ENCODE measurements around the gene ENO1.
"Not testable (repeated sequence)": the region's sequence is repeated elsewhere in the genome, so short reads cannot be mapped to it uniquely, and the experiment has no call there.

The ENO1 gene

GRCh38 chr1:8822373-8823294 lies 55.9 kb downstream of the ENO1 start:
- DNase-seq (ENCODE audit: insufficient read length, low spot score) (peak; percentile 42), FAIRE-seq (peak; percentile 87)
- no peak for TF ChIP-seq POLR2A (IDR thresholded peaks at IDR 0.05; ENCODE audit: low read depth, low read length)

- no peak for FAIRE-seq
- no peak for DNase-seq (ENCODE audit: insufficient read length, low spot score)
- TF ChIP-seq POLR2A (IDR thresholded peaks at IDR 0.05; ENCODE audit: low read depth, low read length) = no peak
Measured at GRCh38 chr1:8821084-8821483, 57.4 kb downstream of the ENO1 start.

GRCh38 chr1:8818789-8819188 lies 59.7 kb downstream of the ENO1 start:
- FAIRE-seq; DNase-seq (ENCODE audit: insufficient read length, low spot score): not testable (repeated sequence)

GRCh38 chr1:8818325-8818775 lies 60.1 kb downstream of the ENO1 start:
- peak; percentile 20 for FAIRE-seq
- no peak for DNase-seq (ENCODE audit: insufficient read length, low spot score)
- TF ChIP-seq POLR2A (IDR thresholded peaks at IDR 0.05; ENCODE audit: low read depth, low read length) = no peak

GRCh38 chr1:8817412-8818324 lies 60.8 kb downstream of the ENO1 start, which contains the start of gene RERE:
Gene RERE (minus strand): TSS chr1:8817640.
- TF ChIP-seq POLR2A (IDR thresholded peaks at IDR 0.05; ENCODE audit: low read depth, low read length) = peak; percentile 82
- FAIRE-seq = no peak
- peak; percentile 82 for DNase-seq (ENCODE audit: insufficient read length, low spot score)

GRCh38 chr1:8816831-8817411 lies 61.6 kb downstream of the ENO1 start:
- DNase-seq (ENCODE audit: insufficient read length, low spot score) (no peak), FAIRE-seq (no peak)

GRCh38 chr1:8816264-8816663 lies 62.2 kb downstream of the ENO1 start:
- no peak for TF ChIP-seq POLR2A (IDR thresholded peaks at IDR 0.05; ENCODE audit: low read depth, low read length)
- FAIRE-seq (peak; percentile 55), DNase-seq (ENCODE audit: insufficient read length, low spot score) (no peak)

More at GRCh38 chr1:8816831-8817411, 61.6 kb downstream of the ENO1 start:
- no peak for TF ChIP-seq POLR2A (IDR thresholded peaks at IDR 0.05; ENCODE audit: low read depth, low read length)

- DNase-seq (ENCODE audit: insufficient read length, low spot score) = no peak
- no peak for FAIRE-seq
- no peak for TF ChIP-seq POLR2A (IDR thresholded peaks at IDR 0.05; ENCODE audit: low read depth, low read length)
Measured at GRCh38 chr1:8815582-8816151, 62.8 kb downstream of the ENO1 start.

GRCh38 chr1:8814865-8815264 lies 63.6 kb downstream of the ENO1 start:
- TF ChIP-seq POLR2A (IDR thresholded peaks at IDR 0.05; ENCODE audit: low read depth, low read length) = no peak
- FAIRE-seq = no peak
- no peak for DNase-seq (ENCODE audit: insufficient read length, low spot score)

- DNase-seq (ENCODE audit: insufficient read length, low spot score) (no peak), FAIRE-seq (no peak)
- TF ChIP-seq POLR2A (IDR thresholded peaks at IDR 0.05; ENCODE audit: low read depth, low read length) = no peak
Measured at GRCh38 chr1:8813991-8814390, 64.5 kb downstream of the ENO1 start.

GRCh38 chr1:8813016-8813763 lies 65.3 kb downstream of the ENO1 start:
- FAIRE-seq (no peak), DNase-seq (ENCODE audit: insufficient read length, low spot score) (no peak)
- no peak for TF ChIP-seq POLR2A (IDR thresholded peaks at IDR 0.05; ENCODE audit: low read depth, low read length)

- FAIRE-seq = no peak
- TF ChIP-seq POLR2A (IDR thresholded peaks at IDR 0.05; ENCODE audit: low read depth, low read length) = no peak
- no peak for DNase-seq (ENCODE audit: insufficient read length, low spot score)
Measured at GRCh38 chr1:8812081-8812480, 66.4 kb downstream of the ENO1 start.

All from H54 (cell line).